ENCODE measurements around the gene ZNF705A. TPM values are rescaled to one million over a fixed set of nuclear protein-coding genes. Genes with fewer than 3 reads are reported as not detected.

Gene ZNF705A
- total and polyA plus RNA-seq, 10 of the 15 experiments (the other 5 are each of a cell fraction or from before 2014, with no cell fraction given), result 0.04 TPM; not detected in 9

DNA sequence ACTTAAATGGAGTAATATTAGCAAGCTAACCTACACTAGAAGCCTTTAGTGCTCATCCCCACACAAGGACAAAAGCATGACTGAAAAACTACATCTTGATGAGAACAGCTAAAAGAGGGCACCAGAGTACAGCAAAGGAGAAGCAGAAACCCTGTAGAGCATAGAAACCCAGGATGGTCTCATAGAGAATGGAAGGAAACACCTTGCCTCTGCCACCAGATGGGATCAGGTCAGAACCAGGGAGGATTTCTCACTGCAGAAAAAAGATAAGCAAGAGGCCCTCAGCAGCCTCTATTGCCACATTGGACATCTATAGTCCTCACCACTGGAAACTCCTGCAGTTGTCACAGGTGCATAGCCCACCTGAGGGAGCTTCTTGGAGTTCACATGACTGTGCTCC, 13.6 kb upstream of the ZNF705A start:
- Histone ChIP-seq H3K27ac (ENCODE audit: control insufficient read depth, insufficient read depth) (no peak overlapping the region), H3K4me2 (ENCODE audit: control insufficient read depth, insufficient read depth) (no peak overlapping the region), H3K4me1 (ENCODE audit: control insufficient read depth, insufficient read depth, low read length) (no peaks in the 10 kb centered on the region), H3K36me3 (ENCODE audit: control insufficient read depth in 2 of 2, insufficient read depth in 2 of 2, low read length in 1 of 2) (no peaks in the 10 kb centered on the region), H3K9ac (ENCODE audit: control insufficient read depth, insufficient read depth, low read length) (no peak overlapping the region), H3K4me3 (no peak overlapping the region), H3K9me3 (replicated peaks; ENCODE audit: control insufficient read depth, insufficient read depth, low read length) (no peaks in the 10 kb centered on the region; the same call in 2 of the 3 replicates), H3K27me3 (replicated peaks in 1 of 2; ENCODE audit: control insufficient read depth in 2 of 2, insufficient read depth in 2 of 2, low read length in 1 of 2) (no peaks in the 10 kb centered on the region), H3K79me2 (ENCODE audit: control insufficient read depth, insufficient read depth, low read length) (no peaks in the 10 kb centered on the region), H2AFZ (ENCODE audit: control insufficient read depth, low read depth, low read length) (no peak overlapping the region), H4K20me1 (ENCODE audit: control insufficient read depth, insufficient read depth) (no peaks in the 10 kb centered on the region)
- FAIRE-seq (no peak), ATAC-seq (no peak), DNase-seq (ENCODE audit: low read depth, low spot score) (no peak)
- POLR2A ChIA-PET, result no interaction called here
- RAD21 ChIA-PET (ENCODE audit: unreplicated experiment), result no interaction called here
- CTCF ChIA-PET, result no interaction called here
- in situ Hi-C loops (cut with MboI) (no loop called here), intact Hi-C loops (cut with micrococcal nuclease; ENCODE audit: unreplicated experiment) (no loop called here)
- SMC1A ChIA-PET (ENCODE audit: uncharacterized antibody, unreplicated experiment), result no interaction called here
- no TSS peak for BruUV-seq (replicated peaks)
- no peak for TF ChIP-seq CEBPB (IDR thresholded peaks at IDR 0.05; ENCODE audit: borderline replicate concordance in 1 of 2, low read depth in 2 of 2, low read length in 2 of 2)
- no peak for TF ChIP-seq SUPT20H (IDR thresholded peaks at IDR 0.05; ENCODE audit: borderline replicate concordance, control insufficient read depth, low read depth, low read length)
- no peak for TF ChIP-seq RBBP5 (conservative IDR thresholded peaks at IDR 0.05)
- no peak for TF ChIP-seq PAX5 (IDR thresholded peaks at IDR 0.05; ENCODE audit: borderline replicate concordance, low read depth, low read length)
- no peak for TF ChIP-seq CBX5 (IDR thresholded peaks at IDR 0.05; ENCODE audit: low read depth)
- no peak for TF ChIP-seq MTA2 (IDR thresholded peaks at IDR 0.05; ENCODE audit: low read depth)
- no peak for TF ChIP-seq STAT1 (conservative IDR thresholded peaks at IDR 0.05)
- TF ChIP-seq, protein P1, sequence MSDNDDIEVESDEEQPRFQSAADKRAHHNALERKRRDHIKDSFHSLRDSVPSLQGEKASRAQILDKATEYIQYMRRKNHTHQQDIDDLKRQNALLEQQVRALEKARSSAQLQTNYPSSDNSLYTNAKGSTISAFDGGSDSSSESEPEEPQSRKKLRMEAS (IDR thresholded peaks at IDR 0.05; ENCODE audit: low read depth, low read length), result no peak
- TF ChIP-seq, protein P2, sequence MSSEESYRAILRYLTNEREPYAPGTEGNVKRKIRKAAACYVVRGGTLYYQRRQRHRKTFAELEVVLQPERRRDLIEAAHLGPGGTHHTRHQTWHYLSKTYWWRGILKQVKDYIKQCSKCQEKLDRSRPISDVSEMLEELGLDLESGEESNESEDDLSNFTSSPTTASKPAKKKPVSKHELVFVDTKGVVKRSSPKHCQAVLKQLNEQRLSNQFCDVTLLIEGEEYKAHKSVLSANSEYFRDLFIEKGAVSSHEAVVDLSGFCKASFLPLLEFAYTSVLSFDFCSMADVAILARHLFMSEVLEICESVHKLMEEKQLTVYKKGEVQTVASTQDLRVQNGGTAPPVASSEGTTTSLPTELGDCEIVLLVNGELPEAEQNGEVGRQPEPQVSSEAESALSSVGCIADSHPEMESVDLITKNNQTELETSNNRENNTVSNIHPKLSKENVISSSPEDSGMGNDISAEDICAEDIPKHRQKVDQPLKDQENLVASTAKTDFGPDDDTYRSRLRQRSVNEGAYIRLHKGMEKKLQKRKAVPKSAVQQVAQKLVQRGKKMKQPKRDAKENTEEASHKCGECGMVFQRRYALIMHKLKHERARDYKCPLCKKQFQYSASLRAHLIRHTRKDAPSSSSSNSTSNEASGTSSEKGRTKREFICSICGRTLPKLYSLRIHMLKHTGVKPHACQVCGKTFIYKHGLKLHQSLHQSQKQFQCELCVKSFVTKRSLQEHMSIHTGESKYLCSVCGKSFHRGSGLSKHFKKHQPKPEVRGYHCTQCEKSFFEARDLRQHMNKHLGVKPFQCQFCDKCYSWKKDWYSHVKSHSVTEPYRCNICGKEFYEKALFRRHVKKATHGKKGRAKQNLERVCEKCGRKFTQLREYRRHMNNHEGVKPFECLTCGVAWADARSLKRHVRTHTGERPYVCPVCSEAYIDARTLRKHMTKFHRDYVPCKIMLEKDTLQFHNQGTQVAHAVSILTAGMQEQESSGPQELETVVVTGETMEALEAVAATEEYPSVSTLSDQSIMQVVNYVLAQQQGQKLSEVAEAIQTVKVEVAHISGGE (CRISPR knock-in tag; IDR thresholded peaks at IDR 0.05), result no peak
- TF ChIP-seq TCF12 (IDR thresholded peaks at IDR 0.05; ENCODE audit: low read depth, low read length), result no peak
- no peak for TF ChIP-seq ATF7 (IDR thresholded peaks at IDR 0.05; ENCODE audit: low read depth)
- no peak for TF ChIP-seq SREBF1 (IDR thresholded peaks at IDR 0.05; ENCODE audit: low read length)
- TF ChIP-seq KLF5 (IDR thresholded peaks at IDR 0.05; ENCODE audit: partially characterized antibody), result no peak
- TF ChIP-seq, protein P3, sequence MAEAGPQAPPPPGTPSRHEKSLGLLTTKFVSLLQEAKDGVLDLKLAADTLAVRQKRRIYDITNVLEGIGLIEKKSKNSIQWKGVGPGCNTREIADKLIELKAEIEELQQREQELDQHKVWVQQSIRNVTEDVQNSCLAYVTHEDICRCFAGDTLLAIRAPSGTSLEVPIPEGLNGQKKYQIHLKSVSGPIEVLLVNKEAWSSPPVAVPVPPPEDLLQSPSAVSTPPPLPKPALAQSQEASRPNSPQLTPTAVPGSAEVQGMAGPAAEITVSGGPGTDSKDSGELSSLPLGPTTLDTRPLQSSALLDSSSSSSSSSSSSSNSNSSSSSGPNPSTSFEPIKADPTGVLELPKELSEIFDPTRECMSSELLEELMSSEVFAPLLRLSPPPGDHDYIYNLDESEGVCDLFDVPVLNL (IDR thresholded peaks at IDR 0.05; ENCODE audit: low read depth, low read length), result no peak
- TF ChIP-seq GATAD2B (conservative IDR thresholded peaks at IDR 0.05; ENCODE audit: low read depth), result no peak

All from GM12878 (cell line).